Esophagus (tissue), 2 donors: ENCODE measurements around the gene ZBTB25. TPM values are rescaled to one million over a fixed set of nuclear protein-coding genes. Genes with fewer than 3 reads are reported as not detected.

Experiments used
- H3K27ac ChIP-seq, 2 donors: one replicate each; pipeline ENCODE4 v1.5.1; 2013; ENCODE audit warnings: low read depth in 2 of 2, mild to moderate bottlenecking in 2 of 2, inconsistent platforms in 1 of 2, low read length in 1 of 2, moderate library complexity in 1 of 2
- H3K27me3 ChIP-seq, 2 donors: one replicate each; pipeline ENCODE4 v1.6.1; 2013; ENCODE audit warnings: low read length in 2 of 2, control low read depth in 1 of 2, mild to moderate bottlenecking in 1 of 2; ENCODE audit not compliant: insufficient read depth in 2 of 2, control insufficient read depth in 1 of 2
- H3K36me3 ChIP-seq, 2 donors: one replicate each; pipeline ENCODE4 v1.6.1; 2013; ENCODE audit warnings: low read length in 1 of 2; ENCODE audit not compliant: control insufficient read depth in 2 of 2, insufficient read depth in 2 of 2
- H3K4me1 ChIP-seq, 2 donors: one replicate each; pipeline ENCODE4 v1.6.1; 2013; ENCODE audit warnings: low read length in 1 of 2; ENCODE audit not compliant: control insufficient read depth in 2 of 2, insufficient read depth in 2 of 2
- H3K4me3 ChIP-seq, 2 donors: one replicate each; pipeline ENCODE4 v1.5.1; 2013; ENCODE audit warnings: low read length in 2 of 2, mild to moderate bottlenecking in 2 of 2, low read depth in 1 of 2, moderate library complexity in 1 of 2
- H3K9me3 ChIP-seq, 2 donors: one replicate each; pipeline ENCODE4 v1.6.1; 2013; ENCODE audit warnings: mild to moderate bottlenecking in 2 of 2, low read depth in 1 of 2, low read length in 1 of 2, moderate library complexity in 1 of 2; ENCODE audit not compliant: control insufficient read depth in 2 of 2, insufficient read depth in 1 of 2
- WGBS, 2 donors: extraction: QIAGEN DNeasy Blood & Tissue Kit; methylation state at CpG; one replicate each; pipeline ENCODE4 v1.1.7; 2013; 5-methylcytosine and 5-hydroxymethylcytosine counted together
- polyA plus RNA-seq, 2 donors: library from polyadenylated mRNA; stranded (reverse); fragments of 200-250 nt; gene quantifications; one replicate each; pipeline ENCODE4 v1.2.3, GENCODE V29; 2013
- donor health status: healthy with polysubstance abuse.
- donor health status: Bipolar disorder and iron deficiency.

ZBTB25 gene
- polyA plus RNA-seq, 2 donors, result 1.7 to 2.7 TPM

- WGBS, 2 donors, result 9 to 11% methylated on average over 15 of the region's 15 CpGs
- Histone ChIP-seq H3K9me3 (no peaks in the 10 kb centered on the region), H3K36me3 (no peaks in the 10 kb centered on the region), H3K4me1 (no peaks in the 10 kb centered on the region), H3K27me3 (no peaks in the 10 kb centered on the region), H3K27ac (peak overlapping the region in 1 of 2 donors; percentile 45), H3K4me3 (peak overlapping the region; percentile 57 to 72)
Observed at GRCh38 chr14:64465831-64466554, 37.6 kb downstream of the ZBTB25 start.

- H3K4me3 ChIP-seq, result peak within 1 kb of the TSS; percentile 57 to 72
- H3K4me1 ChIP-seq, result no peaks in the 10 kb centered on the region
- H3K9me3 ChIP-seq, result no peaks in the 10 kb centered on the region
- no peaks in the 10 kb centered on the region for H3K36me3 ChIP-seq
- no peaks in the 10 kb centered on the region for H3K27me3 ChIP-seq
- 1% methylated on average over 34 to 74 of the region's 74 CpGs for WGBS, 2 donors
- H3K27ac ChIP-seq, result peak within 1 kb of the TSS in 1 of 2 donors; percentile 45
Observed at GRCh38 chr14:64465191-64465822, 38.3 kb downstream of the ZBTB25 start, which contains the start of gene AKAP5. AKAP5 (plus strand) TSS chr14:64465499; CDS start chr14:64468395, 2,896 bp downstream.

GRCh38 chr14:64464651-64465050 is 39.0 kb downstream of the ZBTB25 start:
- Histone ChIP-seq H3K27me3 (no peaks in the 10 kb centered on the region), H3K4me3 (peak overlapping the region in 1 of 2 donors; percentile 72), H3K4me1 (no peaks in the 10 kb centered on the region), H3K9me3 (no peaks in the 10 kb centered on the region), H3K36me3 (no peaks in the 10 kb centered on the region), H3K27ac (no peak overlapping the region)
- WGBS, 2 donors, result 13 to 18% methylated on average over 6 of the region's 6 CpGs

GRCh38 chr14:64463873-64464272 is 39.8 kb downstream of the ZBTB25 start:
- Histone ChIP-seq H3K27ac (no peak overlapping the region), H3K4me3 (no peak overlapping the region), H3K27me3 (no peaks in the 10 kb centered on the region), H3K9me3 (no peaks in the 10 kb centered on the region), H3K36me3 (no peaks in the 10 kb centered on the region), H3K4me1 (no peaks in the 10 kb centered on the region)
- WGBS, 2 donors, result 93% methylated on average over 6 of the region's 6 CpGs

- Histone ChIP-seq H3K36me3 (no peaks in the 10 kb centered on the region), H3K4me1 (no peaks in the 10 kb centered on the region), H3K27me3 (no peaks in the 10 kb centered on the region), H3K4me3 (no peak overlapping the region), H3K9me3 (no peaks in the 10 kb centered on the region), H3K27ac (no peak overlapping the region)
- WGBS, 2 donors, result 85 to 93% methylated on average over 2 of the region's 2 CpGs
Observed at GRCh38 chr14:64463195-64463594, 40.4 kb downstream of the ZBTB25 start.

GRCh38 chr14:64461221-64461620 is 42.4 kb downstream of the ZBTB25 start:
- Histone ChIP-seq H3K9me3 (no peaks in the 10 kb centered on the region), H3K36me3 (no peaks in the 10 kb centered on the region), H3K27me3 (no peaks in the 10 kb centered on the region), H3K4me1 (no peaks in the 10 kb centered on the region), H3K4me3 (no peak overlapping the region), H3K27ac (no peak overlapping the region)
- 86 to 87% methylated on average over 3 of the region's 3 CpGs for WGBS, 2 donors

GRCh38 chr14:64459405-64460136 is 44.1 kb downstream of the ZBTB25 start:
- Histone ChIP-seq H3K27me3 (no peaks in the 10 kb centered on the region), H3K9me3 (no peaks in the 10 kb centered on the region), H3K4me3 (no peak overlapping the region), H3K4me1 (no peaks in the 10 kb centered on the region), H3K27ac (no peak overlapping the region), H3K36me3 (peaks cover 0 to 2% of the 10 kb centered on the region in 2 donors)
- WGBS, 2 donors, result 75 to 77% methylated on average over 4 of the region's 4 CpGs

- Histone ChIP-seq H3K4me1 (no peaks in the 10 kb centered on the region), H3K36me3 (peaks cover 4 to 9% of the 10 kb centered on the region in 2 donors), H3K4me3 (no peak overlapping the region), H3K27me3 (no peaks in the 10 kb centered on the region), H3K9me3 (no peaks in the 10 kb centered on the region), H3K27ac (no peak overlapping the region)
- WGBS, 2 donors, result 96% methylated on average over 10 of the region's 10 CpGs
Observed at GRCh38 chr14:64454671-64455070, 49.0 kb downstream of the ZBTB25 start.

- 80 to 86% methylated on average over 2 of the region's 2 CpGs for WGBS, 2 donors
- Histone ChIP-seq H3K9me3 (no peaks in the 10 kb centered on the region), H3K27ac (no peak overlapping the region), H3K27me3 (no peaks in the 10 kb centered on the region), H3K36me3 (peaks cover 4 to 12% of the 10 kb centered on the region in 2 donors), H3K4me1 (no peaks in the 10 kb centered on the region), H3K4me3 (no peak overlapping the region)
Observed at GRCh38 chr14:64450255-64450654, 53.4 kb downstream of the ZBTB25 start.
